ENCODE results near the gene KRT77. TPM values are rescaled to one million over a fixed set of nuclear protein-coding genes. Genes with fewer than 3 reads are reported as not detected.
"Not testable (repeated sequence)": the region's sequence is repeated elsewhere in the genome, so short reads cannot be mapped to it uniquely, and the experiment has no call there.

Gene KRT77
- total RNA-seq, 1 experiment from 2014 or later = not detected

- H3K36me3 ChIP-seq (ENCODE audit: insufficient read depth, low read length) = no peaks in the 10 kb centered on the region
- no peaks in the 10 kb centered on the region for H3K9me2 ChIP-seq (replicated peaks; ENCODE audit: insufficient read depth, low read length)
- no peaks in the 10 kb centered on the region for H3K27me3 ChIP-seq (ENCODE audit: low read length)
- H3K9ac ChIP-seq (ENCODE audit: low read length) = no peak overlapping the region
- no peaks in the 10 kb centered on the region for H3K9me3 ChIP-seq (ENCODE audit: low read length)
- no peak overlapping the region for H3K4me3 ChIP-seq (ENCODE audit: low read length)
- H3K27ac ChIP-seq (ENCODE audit: low read length) = no peak overlapping the region
- H3K4me2 ChIP-seq (ENCODE audit: low read depth, low read length, poor library complexity, severe bottlenecking) = no peak overlapping the region
- H4K20me1 ChIP-seq (ENCODE audit: insufficient read depth, low read depth, low read length) = no peaks in the 10 kb centered on the region
- H2AFZ ChIP-seq (ENCODE audit: low read length) = no peak overlapping the region
- DNase-seq = no peak
- H3K79me2 ChIP-seq (ENCODE audit: low read length) = no peaks in the 10 kb centered on the region
- H3K4me1 ChIP-seq (ENCODE audit: low read length) = no peaks in the 10 kb centered on the region
These were observed 32.8 kb downstream of the KRT77 start for GRCh38 chr12:52670506-52670905.

GRCh38 chr12:52669941-52670340 is 33.4 kb downstream of the KRT77 start:
- not testable (repeated sequence) for H3K9me3 ChIP-seq (ENCODE audit: low read length); H3K4me1 ChIP-seq (ENCODE audit: low read length); H3K27ac ChIP-seq (ENCODE audit: low read length); H3K4me3 ChIP-seq (ENCODE audit: low read length); H3K36me3 ChIP-seq (ENCODE audit: insufficient read depth, low read length); H4K20me1 ChIP-seq (ENCODE audit: insufficient read depth, low read depth, low read length); H3K9ac ChIP-seq (ENCODE audit: low read length); H2AFZ ChIP-seq (ENCODE audit: low read length); H3K79me2 ChIP-seq (ENCODE audit: low read length); H3K4me2 ChIP-seq (ENCODE audit: low read depth, low read length, poor library complexity, severe bottlenecking); DNase-seq; H3K27me3 ChIP-seq (ENCODE audit: low read length); H3K9me2 ChIP-seq (replicated peaks; ENCODE audit: insufficient read depth, low read length)

GRCh38 chr12:52669426-52669825 is 33.9 kb downstream of the KRT77 start:
- Histone ChIP-seq H3K4me1 (ENCODE audit: low read length) (no peaks in the 10 kb centered on the region), H2AFZ (ENCODE audit: low read length) (no peak overlapping the region), H3K9me3 (ENCODE audit: low read length) (no peaks in the 10 kb centered on the region), H4K20me1 (ENCODE audit: insufficient read depth, low read depth, low read length) (no peaks in the 10 kb centered on the region), H3K79me2 (ENCODE audit: low read length) (no peaks in the 10 kb centered on the region), H3K36me3 (ENCODE audit: insufficient read depth, low read length) (no peaks in the 10 kb centered on the region), H3K27ac (ENCODE audit: low read length) (no peak overlapping the region), H3K4me2 (ENCODE audit: low read depth, low read length, poor library complexity, severe bottlenecking) (no peak overlapping the region), H3K4me3 (ENCODE audit: low read length) (no peak overlapping the region), H3K9me2 (replicated peaks; ENCODE audit: insufficient read depth, low read length) (no peaks in the 10 kb centered on the region), H3K9ac (ENCODE audit: low read length) (no peak overlapping the region), H3K27me3 (ENCODE audit: low read length) (no peaks in the 10 kb centered on the region)
- DNase-seq = no peak

DNA sequence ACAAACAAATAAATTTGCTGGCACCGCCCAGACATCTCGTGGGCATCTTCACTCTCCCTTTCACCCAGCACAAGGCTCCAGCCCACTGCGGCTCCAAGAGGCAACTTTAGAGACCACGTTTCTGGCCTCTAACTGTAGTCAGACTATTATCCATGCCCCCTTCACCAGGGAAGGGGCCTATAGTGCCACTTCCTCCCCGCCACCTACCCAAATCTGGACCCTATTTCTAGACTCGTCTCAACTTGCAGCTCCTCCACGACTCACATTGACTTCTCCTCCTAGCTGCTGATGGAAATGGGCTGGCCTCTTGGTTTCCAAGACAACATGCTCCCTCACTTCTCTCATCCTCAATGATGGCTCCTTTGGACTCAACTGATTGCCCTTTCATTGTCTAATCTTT is 35.4 kb downstream of the KRT77 start:
- Histone ChIP-seq H3K4me2 (ENCODE audit: low read depth, low read length, poor library complexity, severe bottlenecking) (no peak overlapping the region), H3K27me3 (ENCODE audit: low read length) (no peaks in the 10 kb centered on the region), H3K9me3 (ENCODE audit: low read length) (no peaks in the 10 kb centered on the region), H2AFZ (ENCODE audit: low read length) (no peak overlapping the region), H4K20me1 (ENCODE audit: insufficient read depth, low read depth, low read length) (no peaks in the 10 kb centered on the region), H3K9ac (ENCODE audit: low read length) (no peak overlapping the region), H3K4me3 (ENCODE audit: low read length) (no peak overlapping the region), H3K9me2 (replicated peaks; ENCODE audit: insufficient read depth, low read length) (no peaks in the 10 kb centered on the region), H3K79me2 (ENCODE audit: low read length) (no peaks in the 10 kb centered on the region), H3K27ac (ENCODE audit: low read length) (no peak overlapping the region), H3K36me3 (ENCODE audit: insufficient read depth, low read length) (no peaks in the 10 kb centered on the region), H3K4me1 (ENCODE audit: low read length) (no peaks in the 10 kb centered on the region)
- no peak for DNase-seq

- Histone ChIP-seq H3K4me2 (ENCODE audit: low read depth, low read length, poor library complexity, severe bottlenecking) (no peak overlapping the region), H3K36me3 (ENCODE audit: insufficient read depth, low read length) (no peaks in the 10 kb centered on the region), H3K9me2 (replicated peaks; ENCODE audit: insufficient read depth, low read length) (no peaks in the 10 kb centered on the region), H2AFZ (ENCODE audit: low read length) (no peak overlapping the region), H3K79me2 (ENCODE audit: low read length) (no peaks in the 10 kb centered on the region), H4K20me1 (ENCODE audit: insufficient read depth, low read depth, low read length) (no peaks in the 10 kb centered on the region), H3K9me3 (ENCODE audit: low read length) (no peaks in the 10 kb centered on the region), H3K27ac (ENCODE audit: low read length) (no peak overlapping the region), H3K9ac (ENCODE audit: low read length) (no peak overlapping the region), H3K4me3 (ENCODE audit: low read length) (no peak overlapping the region), H3K27me3 (ENCODE audit: low read length) (no peaks in the 10 kb centered on the region), H3K4me1 (ENCODE audit: low read length) (no peaks in the 10 kb centered on the region)
- DNase-seq = peak; percentile 52
These were observed 35.8 kb downstream of the KRT77 start for GRCh38 chr12:52667509-52667908.

DNA sequence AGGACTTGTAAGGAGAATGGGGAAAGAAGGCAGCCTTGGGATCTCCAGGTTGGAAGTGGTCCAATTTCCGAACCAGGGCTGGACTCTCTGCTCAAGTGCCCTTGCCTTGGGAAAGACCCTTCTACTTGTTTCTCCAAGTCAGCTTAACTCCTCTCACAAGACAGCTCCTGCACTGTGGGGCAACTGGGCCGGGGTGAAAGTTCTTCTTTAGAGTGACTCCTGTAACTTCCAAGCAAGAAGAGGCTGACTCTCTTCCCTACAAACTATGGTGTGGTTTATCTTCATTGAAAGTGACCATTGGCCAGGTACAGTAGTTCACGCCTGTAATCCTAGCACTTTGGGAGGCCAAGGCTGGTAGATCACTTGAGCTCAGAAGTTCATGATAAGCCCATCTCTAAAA is 36.9 kb downstream of the KRT77 start:
- no peak overlapping the region for H3K9ac ChIP-seq (ENCODE audit: low read length)
- H3K27ac ChIP-seq (ENCODE audit: low read length) = no peak overlapping the region
- H3K4me3 ChIP-seq (ENCODE audit: low read length) = no peak overlapping the region
- no peaks in the 10 kb centered on the region for H3K36me3 ChIP-seq (ENCODE audit: insufficient read depth, low read length)
- no peak for DNase-seq
- no peak overlapping the region for H2AFZ ChIP-seq (ENCODE audit: low read length)
- no peaks in the 10 kb centered on the region for H3K9me3 ChIP-seq (ENCODE audit: low read length)
- H3K4me2 ChIP-seq (ENCODE audit: low read depth, low read length, poor library complexity, severe bottlenecking) = no peak overlapping the region
- no peaks in the 10 kb centered on the region for H3K4me1 ChIP-seq (ENCODE audit: low read length)
- H3K27me3 ChIP-seq (ENCODE audit: low read length) = no peaks in the 10 kb centered on the region
- H3K79me2 ChIP-seq (ENCODE audit: low read length) = no peaks in the 10 kb centered on the region
- no peaks in the 10 kb centered on the region for H3K9me2 ChIP-seq (replicated peaks; ENCODE audit: insufficient read depth, low read length)
- H4K20me1 ChIP-seq (ENCODE audit: insufficient read depth, low read depth, low read length) = no peaks in the 10 kb centered on the region

DNA sequence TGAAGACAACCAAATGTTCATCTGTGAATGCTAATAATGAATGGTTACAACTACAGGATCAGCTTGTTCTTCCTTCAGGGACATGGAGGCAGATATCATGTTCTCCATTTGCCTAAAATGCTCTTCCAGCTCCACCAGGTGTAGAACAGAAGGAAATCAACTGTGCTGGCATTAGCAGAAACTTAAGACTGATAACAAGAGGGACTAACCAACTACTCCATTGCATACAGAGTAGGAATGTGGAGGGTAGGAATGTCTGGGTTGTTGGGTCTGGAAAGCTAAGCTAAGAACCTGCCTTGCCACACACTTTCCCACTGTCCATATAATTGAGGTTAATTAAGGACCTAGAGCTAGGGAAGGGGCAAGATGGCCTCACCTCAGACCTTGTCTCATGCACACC is 39.9 kb downstream of the KRT77 start:
- no peaks in the 10 kb centered on the region for H3K27me3 ChIP-seq (ENCODE audit: low read length)
- H3K36me3 ChIP-seq (ENCODE audit: insufficient read depth, low read length) = no peaks in the 10 kb centered on the region
- H3K27ac ChIP-seq (ENCODE audit: low read length) = no peak overlapping the region
- no peaks in the 10 kb centered on the region for H3K79me2 ChIP-seq (ENCODE audit: low read length)
- no peaks in the 10 kb centered on the region for H3K9me2 ChIP-seq (replicated peaks; ENCODE audit: insufficient read depth, low read length)
- no peak overlapping the region for H3K4me3 ChIP-seq (ENCODE audit: low read length)
- no peaks in the 10 kb centered on the region for H4K20me1 ChIP-seq (ENCODE audit: insufficient read depth, low read depth, low read length)
- no peaks in the 10 kb centered on the region for H3K4me1 ChIP-seq (ENCODE audit: low read length)
- no peak overlapping the region for H3K9ac ChIP-seq (ENCODE audit: low read length)
- no peak overlapping the region for H2AFZ ChIP-seq (ENCODE audit: low read length)
- no peaks in the 10 kb centered on the region for H3K9me3 ChIP-seq (ENCODE audit: low read length)
- no peak overlapping the region for H3K4me2 ChIP-seq (ENCODE audit: low read depth, low read length, poor library complexity, severe bottlenecking)
- no peak for DNase-seq

DNA sequence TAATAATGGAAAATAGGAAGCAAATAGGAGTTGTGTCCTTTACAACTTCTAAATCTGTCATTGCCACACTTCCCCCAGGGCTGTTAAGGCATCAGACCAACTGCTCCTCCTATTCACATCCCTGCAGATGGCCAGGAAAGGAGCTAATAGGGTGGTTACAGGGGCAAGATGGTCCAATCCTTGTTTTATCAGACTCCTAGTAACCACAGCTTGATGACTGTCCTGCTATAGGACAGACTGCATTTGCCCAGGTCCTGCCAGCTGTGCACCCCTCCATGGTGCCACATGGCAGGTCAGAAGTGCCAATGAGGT is 40.5 kb downstream of the KRT77 start:
- no peaks in the 10 kb centered on the region for H3K9me3 ChIP-seq (ENCODE audit: low read length)

More for the DNA sequence above, 40.5 kb downstream of the KRT77 start:
- no peaks in the 10 kb centered on the region for H3K36me3 ChIP-seq (ENCODE audit: insufficient read depth, low read length)
- no peaks in the 10 kb centered on the region for H3K79me2 ChIP-seq (ENCODE audit: low read length)
- no peak overlapping the region for H3K27ac ChIP-seq (ENCODE audit: low read length)
- H3K27me3 ChIP-seq (ENCODE audit: low read length) = no peaks in the 10 kb centered on the region
- no peak overlapping the region for H3K9ac ChIP-seq (ENCODE audit: low read length)
- H3K4me1 ChIP-seq (ENCODE audit: low read length) = no peaks in the 10 kb centered on the region
- no peak for DNase-seq
- H4K20me1 ChIP-seq (ENCODE audit: insufficient read depth, low read depth, low read length) = no peaks in the 10 kb centered on the region
- no peaks in the 10 kb centered on the region for H3K9me2 ChIP-seq (replicated peaks; ENCODE audit: insufficient read depth, low read length)
- no peak overlapping the region for H2AFZ ChIP-seq (ENCODE audit: low read length)
- no peak overlapping the region for H3K4me2 ChIP-seq (ENCODE audit: low read depth, low read length, poor library complexity, severe bottlenecking)
- no peak overlapping the region for H3K4me3 ChIP-seq (ENCODE audit: low read length)
